Thyroid gland (tissue), 4 donors: ENCODE results near the gene EXOC4.
"Not testable (repeated sequence)": the region's sequence is repeated elsewhere in the genome, so short reads cannot be mapped to it uniquely, and the experiment has no call there.

Source experiments
- CTCF ChIP-seq, 6 experiments: fragments of 200-600 bp in 3 of 6; fragments of 450-650 bp in 3 of 6; sonication (generic) in 3 of 6; IDR thresholded peaks; one replicate each; pipeline ENCODE4 v1.5.1; 2016 to 2019; ENCODE audit warnings: antibody characterized with exemption in 6 of 6, mild to moderate bottlenecking in 2 of 6, inconsistent platforms in 1 of 6, moderate library complexity in 1 of 6
- POLR2A ChIP-seq, 2 donors: fragments of 450-650 bp; IDR thresholded peaks; one replicate each; pipeline ENCODE4 v1.6.1; 2017; ENCODE audit warnings: antibody characterized with exemption in 2 of 2, mild to moderate bottlenecking in 2 of 2, moderate library complexity in 1 of 2

DNA sequence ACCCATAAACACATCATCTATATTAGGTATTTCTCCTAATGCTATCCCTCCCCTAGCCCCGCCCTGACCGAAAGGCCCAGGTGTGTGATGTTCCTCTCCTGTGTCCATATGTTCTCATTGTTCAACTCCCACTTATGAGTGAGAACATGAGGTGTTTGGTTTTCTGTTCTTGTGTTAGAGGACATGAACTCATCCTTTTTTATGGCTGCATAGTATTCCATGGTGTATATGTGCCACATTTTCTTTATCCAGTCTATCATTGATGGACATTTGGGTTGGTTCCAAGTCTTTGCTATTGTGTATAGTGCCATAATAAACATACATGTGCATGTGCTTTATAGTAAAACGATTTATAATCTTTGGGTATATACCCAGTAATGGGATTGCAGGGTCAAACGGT is 68.5 kb downstream of the EXOC4 start:
- TF ChIP-seq CTCF, POLR2A (IDR thresholded peaks at IDR 0.05): not testable (repeated sequence)
